Pancreas (tissue), 10 donors: Measurements from ENCODE around the gene C9orf43. TPM values are rescaled to one million over a fixed set of nuclear protein-coding genes. Genes with fewer than 3 reads are reported as not detected.
A peak's percentile ranks its signal among the peaks of the same experiment; 100 is the strongest.
"Not testable (repeated sequence)": the region's sequence is repeated elsewhere in the genome, so short reads cannot be mapped to it uniquely, and the experiment has no call there.

Source experiments
- ATAC-seq, 4 donors: fragments of 200-7000 bp; cut with Tn5 transposase; one replicate each; pipeline versions ENCODE4 v1.8.0 to v1.9.1; 2020; ENCODE audit warnings: mild to moderate bottlenecking in 4 of 4, moderate library complexity in 4 of 4
- DNase-seq, 6 donors: peaks; one replicate each; pipeline ENCODE4 v3.0.0-alpha.2; 2020
- FAIRE-seq: peaks from 2 replicates; lab custom pipeline; 2012; peaks lifted over from hg19 to GRCh38; lab: Jason Lieb, UNC
- H3K27ac ChIP-seq, 4 donors: fragments of 200-600 bp; sonication (generic); 1 replicate in 3 of 4; 2 replicates in 1 of 4; pipeline versions ENCODE4 v1.5.0 to v1.8.0; 2020
- H3K27me3 ChIP-seq, 4 donors: fragments of 200-600 bp; one replicate each; pipeline ENCODE4 v1.8.0; 2021
- H3K36me3 ChIP-seq, 3 donors: fragments of 200-600 bp; sonication (generic) in 1 of 3; one replicate each; pipeline versions ENCODE4 v1.5.0 to v1.8.0; 2020 to 2021
- H3K4me1 ChIP-seq, 3 donors: fragments of 200-600 bp; one replicate each; pipeline ENCODE4 v1.8.0; 2021
- H3K4me3 ChIP-seq, 4 donors: fragments of 200-600 bp; sonication (generic) in 2 of 4; one replicate each; pipeline versions ENCODE4 v1.5.0 to v1.8.0; 2020 to 2021
- H3K9me3 ChIP-seq, 4 donors: fragments of 200-600 bp; one replicate each; pipeline ENCODE4 v1.8.0; 2021
- CTCF ChIP-seq, 4 donors: fragments of 200-600 bp; sonication (generic) in 3 of 4; IDR thresholded peaks; one replicate each; pipeline versions ENCODE4 v1.5.0 to v1.8.0; 2021; ENCODE audit warnings: antibody characterized with exemption in 4 of 4
- WGBS, 2 donors: extraction: QIAGEN DNeasy Blood & Tissue Kit; methylation state at CpG; one replicate each; pipeline ENCODE4 v1.1.7; 2013; 5-methylcytosine and 5-hydroxymethylcytosine counted together
- intact Hi-C, 3 donors: fragments of 100-400 bp; cut with DNase I; formaldehyde crosslinking; loops; one replicate each; pipeline versions ENCODE4 v1.11.1 to v1.14.2; 2022
- polyA plus RNA-seq, 2 donors: library from polyadenylated mRNA; stranded (reverse); fragments of 200-250 nt; gene quantifications; one replicate each; pipeline ENCODE4 v1.2.3, GENCODE V29; 2013
- total RNA-seq, 6 donors: library from RNA; stranded (reverse); fragmentation: NEBNext Ultra II Directional in 4 of 6; extraction: Animal tissue kit (Norgen Biotek cat#: 25700) in 4 of 6; gene quantifications; one replicate each; pipeline versions ENCODE4 v1.2.1 to v1.2.4, GENCODE V29; 2021 to 2023
- donor health status: healthy with polysubstance abuse.
- donor health status: DM: no; HTN: no; CAD: no; lungs with moderate emphysema.
- donor health status: DM: no; HTN: no; CAD: no.
- donor health status: control.
- donor health status: control.
- donor health status: Bipolar disorder and iron deficiency.
- donor health status: DM: yes; HTN: yes; CAD: no.
- donor health status: DM: no; HTN: no; CAD: no.
- donor health status: DM: no; HTN: no; CAD: no.
- donor health status: DM: yes; HTN: yes; CAD: no.

The C9orf43 gene
- total RNA-seq (under 1 TPM; 0.18 to 0.55 (median 0.42) TPM), polyA plus RNA-seq (1 to 10 TPM in 1 of 2 donors, under 1 TPM in 1; 0.68 to 1.5 TPM)

GRCh38 chr9:113410207-113410864, at the start of gene C9orf43, which contains the start of gene POLE3:
Gene C9orf43, plus strand, starts transcription at chr9:113410747. Its CDS starts 2,747 bp downstream, at chr9:113413494.
Gene POLE3, minus strand, starts transcription at chr9:113410675. Its CDS starts 382 bp downstream, at chr9:113410293.
- H3K9me3 ChIP-seq: no peaks in the 10 kb centered on the region
- FAIRE-seq (no peak), ATAC-seq (peak; percentile 95 to 98 (median 96)), DNase-seq (peak; percentile 91 to 95 (median 94))
- 0% methylated on average over 61 of the region's 61 CpGs for WGBS, 2 donors
- peaks cover 0 to 6% (median 3%) of the 10 kb centered on the region in 3 donors for H3K36me3 ChIP-seq
- peak within 1 kb of the TSS; percentile 81 to 98 (median 90) for H3K27ac ChIP-seq
- intact Hi-C loops: no loop called here
- no peak for TF ChIP-seq CTCF (IDR thresholded peaks at IDR 0.05)
- no peaks in the 10 kb centered on the region for H3K27me3 ChIP-seq
- peak within 1 kb of the TSS; percentile 53 to 89 (median 74) for H3K4me3 ChIP-seq
- peaks cover 5 to 13% (median 10%) of the 10 kb centered on the region in 3 donors for H3K4me1 ChIP-seq

- ATAC-seq: peak in 3 of 4 donors; percentile 13 to 56 (median 43)
- whole genome bisulfite sequencing, 2 donors: 78 to 80% methylated on average over 7 of the region's 7 CpGs
- intact Hi-C loops: no loop called here
- H3K27ac ChIP-seq: no peak overlapping the region
- DNase-seq: no peak
- no peak overlapping the region for H3K4me3 ChIP-seq
- no peaks in the 10 kb centered on the region for H3K4me1 ChIP-seq
- no peak for TF ChIP-seq CTCF (IDR thresholded peaks at IDR 0.05)
- H3K27me3 ChIP-seq: no peaks in the 10 kb centered on the region
- H3K9me3 ChIP-seq: no peaks in the 10 kb centered on the region
- no peaks in the 10 kb centered on the region for H3K36me3 ChIP-seq
- no peak for FAIRE-seq
Observed at GRCh38 chr9:113361304-113362018, 49.1 kb upstream of the C9orf43 start.

GRCh38 chr9:113363336-113363735, 47.2 kb upstream of the C9orf43 start:
- 63 to 75% methylated on average over 3 of the region's 3 CpGs for WGBS, 2 donors
- no peaks in the 10 kb centered on the region for H3K9me3 ChIP-seq
- H3K27me3 ChIP-seq: no peaks in the 10 kb centered on the region
- ATAC-seq: no peak
- intact Hi-C loops: no loop called here
- no peak for FAIRE-seq
- DNase-seq: no peak
- no peak overlapping the region for H3K27ac ChIP-seq
- no peaks in the 10 kb centered on the region for H3K36me3 ChIP-seq
- no peak for TF ChIP-seq CTCF (IDR thresholded peaks at IDR 0.05)
- no peaks in the 10 kb centered on the region for H3K4me1 ChIP-seq
- H3K4me3 ChIP-seq: no peak overlapping the region

GRCh38 chr9:113364951-113365350, 45.6 kb upstream of the C9orf43 start:
- peaks cover 3 to 7% (median 6%) of the 10 kb centered on the region in 3 donors for H3K4me1 ChIP-seq
- WGBS, 2 donors: 53 to 61% methylated on average over 1 of the region's 1 CpG
- FAIRE-seq: no peak

GRCh38 chr9:113365652-113366051, 44.9 kb upstream of the C9orf43 start:
- H3K27me3 ChIP-seq, H3K9me3 ChIP-seq, FAIRE-seq, intact Hi-C loops, H3K27ac ChIP-seq, H3K4me3 ChIP-seq, DNase-seq, H3K36me3 ChIP-seq, ATAC-seq: not testable (repeated sequence)
- WGBS, 2 donors: 91 to 92% methylated on average over 3 of the region's 3 CpGs
- peaks cover 7 to 13% (median 10%) of the 10 kb centered on the region in 3 donors for H3K4me1 ChIP-seq

More at GRCh38 chr9:113364951-113365350, 45.6 kb upstream of the C9orf43 start:
- Histone ChIP-seq H3K27me3 (no peaks in the 10 kb centered on the region), H3K27ac (no peak overlapping the region), H3K9me3 (no peaks in the 10 kb centered on the region), H3K4me3 (no peak overlapping the region), H3K36me3 (no peaks in the 10 kb centered on the region)
- DNase-seq (no peak), ATAC-seq (no peak)
- TF ChIP-seq CTCF (IDR thresholded peaks at IDR 0.05): no peak
- intact Hi-C loops: no loop called here
